K562 (cell line): ENCODE measurements around the gene LPAR6. TPM values are rescaled to one million over a fixed set of nuclear protein-coding genes. Genes with fewer than 3 reads are reported as not detected.

Experiments used
- ATAC-seq: fragments of 200-7000 bp; cut with Tn5 transposase; 3 replicates; pipeline ENCODE4 v1.9.1; 2020; ENCODE audit warnings: moderate library complexity
- BruUV-seq: library from RNA; stranded (reverse); fragments of 400-500 nt; replicated peaks from 2 replicates; lab custom pipeline; 2021; lab: Mats Ljungman, UMichigan
- CTCF ChIA-PET: fragments of 300-600 bp; formaldehyde crosslinking; extraction: SDS; loops from one replicate; lab custom pipeline; 2021; ENCODE audit warnings: low intra/inter-chr PET ratio; lab: Yijun Ruan, JAX
- POLR2A ChIA-PET: fragments of 300-600, 350-650 bp; sonication (Branson Sonifier 250); formaldehyde crosslinking; extraction: SDS; loops from one replicate; lab custom pipeline; 2021; ENCODE audit warnings: antibody characterized with exemption, inconsistent platforms; lab: Yijun Ruan, JAX
- DNase-seq, 4 experiments: peaks; one replicate each; pipeline versions ENCODE4 v3.0.0 to v3.0.0-alpha.2; 2011 to 2018; ENCODE audit warnings: low spot score in 3 of 4, mixed read lengths in 3 of 4; ENCODE audit errors: extremely low read depth in 1 of 4
- FAIRE-seq: peaks from 2 replicates; lab custom pipeline; 2011; peaks lifted over from hg19 to GRCh38; lab: Jason Lieb, UNC
- H2AFZ ChIP-seq: 2 replicates; pipeline ENCODE4 v1.6.0; 2011; ENCODE audit warnings: low read depth, low read length, control low read depth, inconsistent platforms
- H3K27ac ChIP-seq: fragments of 200-600 bp; 3 replicates; pipeline ENCODE4 v1.8.0; 2011; ENCODE audit warnings: low read depth, mild to moderate bottlenecking, control low read depth, inconsistent platforms, low read length, moderate library complexity, mixed read lengths; ENCODE audit errors: extremely low read depth
- H3K27me3 ChIP-seq, 2 experiments: fragments of 300-600 bp in 1 of 2; 2 replicates in 1 of 2; 3 replicates in 1 of 2; pipeline versions ENCODE4 v1.6.0 to v1.8.0; 2011; ENCODE audit warnings: inconsistent platforms in 2 of 2, low read length in 2 of 2, mild to moderate bottlenecking in 1 of 2, mixed read lengths in 1 of 2, moderate library complexity in 1 of 2; ENCODE audit not compliant: control insufficient read depth in 2 of 2, insufficient read depth in 2 of 2
- H3K36me3 ChIP-seq: fragments of 300-600 bp; 3 replicates; pipeline ENCODE4 v1.8.0; 2011; ENCODE audit warnings: mild to moderate bottlenecking, low read length, inconsistent platforms; ENCODE audit not compliant: control insufficient read depth, insufficient read depth
- H3K4me1 ChIP-seq, 2 experiments: fragments of 200-600 bp in 1 of 2; replicated peaks in 1 of 2; 2 replicates in 1 of 2; 3 replicates in 1 of 2; pipeline versions ENCODE4 v1.5.1 to v1.8.0; 2011; ENCODE audit warnings: inconsistent platforms in 2 of 2, low read length in 2 of 2, mild to moderate bottlenecking in 1 of 2, mixed read lengths in 1 of 2, moderate library complexity in 1 of 2; ENCODE audit not compliant: control insufficient read depth in 2 of 2, insufficient read depth in 2 of 2
- H3K4me2 ChIP-seq: 2 replicates; pipeline ENCODE4 v1.6.1; 2011; ENCODE audit warnings: low read length, control low read depth, inconsistent platforms, mixed read lengths; ENCODE audit not compliant: insufficient read depth
- H3K4me3 ChIP-seq: fragments of 200-600 bp; sonication (generic), shearing (Covaris generic); 2 replicates; pipeline ENCODE4 v1.5.1; 2016; ENCODE audit warnings: control low read depth, inconsistent platforms
- H3K79me2 ChIP-seq: fragments of 200-600 bp; 3 replicates; pipeline ENCODE4 v1.8.0; 2011; ENCODE audit warnings: low read length, inconsistent platforms; ENCODE audit not compliant: control insufficient read depth, insufficient read depth
- H3K9ac ChIP-seq, 2 experiments: 2 replicates each; pipeline versions ENCODE4 v1.6.0 to v1.6.1; 2011; ENCODE audit warnings: low read depth in 2 of 2, low read length in 2 of 2, control low read depth in 1 of 2, inconsistent platforms in 1 of 2, mild to moderate bottlenecking in 1 of 2, mixed read lengths in 1 of 2; ENCODE audit not compliant: insufficient read depth in 1 of 2
- H3K9me1 ChIP-seq: one replicate; pipeline ENCODE4 v1.6.0; 2011; ENCODE audit warnings: inconsistent platforms, mild to moderate bottlenecking, low read length, moderate library complexity; ENCODE audit not compliant: control insufficient read depth, insufficient read depth
- H3K9me3 ChIP-seq: replicated peaks from 2 replicates; pipeline ENCODE4 v1.5.1; 2011; ENCODE audit warnings: low read depth, low read length, inconsistent platforms; ENCODE audit not compliant: control insufficient read depth, insufficient read depth
- H4K20me1 ChIP-seq: replicated peaks from 2 replicates; pipeline ENCODE4 v1.6.1; 2011; ENCODE audit warnings: low read length, inconsistent platforms, mixed read lengths; ENCODE audit not compliant: control insufficient read depth, insufficient read depth
- DIDO1 ChIP-seq: fragments of 450-650 bp; IDR thresholded peaks from 2 replicates; pipeline ENCODE4 v1.6.1; 2016; ENCODE audit warnings: low read depth, missing biosample characterization, missing genetic modification characterization
- EWSR1 ChIP-seq: fragments of 450-650 bp; IDR thresholded peaks from 2 replicates; pipeline ENCODE4 v1.6.1; 2018; ENCODE audit warnings: borderline replicate concordance, mild to moderate bottlenecking, low read depth, moderate library complexity; ENCODE audit not compliant: partially characterized antibody
- FOS ChIP-seq: IDR thresholded peaks from 3 replicates; pipeline ENCODE4 v1.6.1; 2011; ENCODE audit not compliant: insufficient read length; ENCODE audit errors: extremely low read depth
- FOXK1 ChIP-seq: sonication (generic); formaldehyde crosslinking; IDR thresholded peaks from 2 replicates; pipeline ENCODE4 v1.8.0; 2022; ENCODE audit warnings: missing genetic modification reagents, mild to moderate bottlenecking, borderline replicate concordance
- HNRNPL ChIP-seq: fragments of 200-400 bp; formaldehyde crosslinking; IDR thresholded peaks from 2 replicates; pipeline ENCODE4 v1.6.1; 2017; ENCODE audit warnings: low read depth, mild to moderate bottlenecking, low read length
- MAZ ChIP-seq, 2 experiments: fragments of 450-650 bp in 1 of 2; sonication (generic) in 1 of 2; formaldehyde crosslinking; IDR thresholded peaks in 1 of 2; conservative IDR thresholded peaks in 1 of 2; 2 replicates each; pipeline versions ENCODE4 v1.4.0 to v1.5.0; 2020; ENCODE audit warnings: mild to moderate bottlenecking in 1 of 2, missing genetic modification reagents in 1 of 2
- MECOM ChIP-seq: fragments of 250-450 bp; sonication (Bioruptor Pico); IDR thresholded peaks from 2 replicates; pipeline ENCODE4 v1.8.0; 2022; ENCODE audit warnings: inconsistent platforms
- NRF1 ChIP-seq, 2 experiments: fragments of 450-650 bp; IDR thresholded peaks in 1 of 2; conservative IDR thresholded peaks in 1 of 2; 2 replicates each; pipeline ENCODE4 v1.6.1; 2014; ENCODE audit warnings: mild to moderate bottlenecking in 2 of 2
- POLR2G ChIP-seq: fragments of 200-400 bp; formaldehyde crosslinking; IDR thresholded peaks from 2 replicates; pipeline ENCODE4 v1.6.1; 2017; ENCODE audit warnings: low read depth, mild to moderate bottlenecking, antibody characterized with exemption, low read length, moderate library complexity
- RHOXF2B ChIP-seq: fragments of 250-450 bp; sonication (Bioruptor Pico); conservative IDR thresholded peaks from 2 replicates; pipeline ENCODE4 v1.5.1; 2021
- in situ Hi-C: fragments of 300-500 bp; cut with MboI; formaldehyde crosslinking; loops from 4 replicates; pipeline ENCODE4 v1.15.0; 2018; ENCODE audit warnings: inconsistent platforms, mixed read lengths
- intact Hi-C: fragments of 100-400 bp; cut with micrococcal nuclease; formaldehyde crosslinking; loops from 2 replicates; pipeline ENCODE4 v1.14.2; 2022
- polyA plus RNA-seq, 8 experiments: library from polyadenylated mRNA; depleted of rRNA in 4 of 8; stranded (reverse) in 5 of 8; unstranded in 3 of 8; fragments of >200 nt; fragmentation: Nextera tagmentation in 2 of 8; fragmentation: Illumina TruSeq in 1 of 8; extraction: Ambion mirVana in 2 of 8; extraction: Trizol in 1 of 8; gene quantifications; 2 replicates each; pipeline versions ENCODE4 v1.2.1 to v1.2.3, GENCODE V29; 2011 to 2014; ENCODE audit warnings: inconsistent platforms in 1 of 8, missing spikeins in 1 of 8
- total RNA-seq, 7 experiments: library from RNA; depleted of rRNA in 6 of 7; stranded (reverse); fragments of >200 nt in 6 of 7; fragmentation: Illumina TruSeq in 2 of 7; extraction: Trizol in 2 of 7; gene quantifications; 2 replicates each; pipeline versions ENCODE4 v1.2.1 to v1.2.3, GENCODE V29; 2011 to 2021; ENCODE audit warnings: low replicate concordance in 1 of 7
- TF ChIP-seq, protein P1 (sequence below): fragments of 200-800 bp; sonication (Bioruptor generic); IDR thresholded peaks from 2 replicates; pipeline ENCODE4 v1.6.1; 2017; ENCODE audit warnings: missing genetic modification characterization, missing compliant biosample characterization
- TF ChIP-seq, protein P2 (sequence below), 3 experiments: IDR thresholded peaks in 2 of 3; conservative IDR thresholded peaks in 1 of 3; 2 replicates each; pipeline ENCODE4 v1.5.1; 2011 to 2012; ENCODE audit warnings: low read length in 3 of 3, mild to moderate bottlenecking in 3 of 3, control low read depth in 2 of 3, improper control_type of control experiment in 1 of 3, inconsistent platforms in 1 of 3, low read depth in 1 of 3, mixed read lengths in 1 of 3, moderate library complexity in 1 of 3; ENCODE audit not compliant: insufficient read depth in 2 of 3

The LPAR6 gene
- total and polyA plus RNA-seq, 9 of the 15 experiments (the other 6 are each of a cell fraction or from before 2014, with no cell fraction given): 0.04 to 0.14 (median 0.10) TPM; not detected in 5

DNA sequence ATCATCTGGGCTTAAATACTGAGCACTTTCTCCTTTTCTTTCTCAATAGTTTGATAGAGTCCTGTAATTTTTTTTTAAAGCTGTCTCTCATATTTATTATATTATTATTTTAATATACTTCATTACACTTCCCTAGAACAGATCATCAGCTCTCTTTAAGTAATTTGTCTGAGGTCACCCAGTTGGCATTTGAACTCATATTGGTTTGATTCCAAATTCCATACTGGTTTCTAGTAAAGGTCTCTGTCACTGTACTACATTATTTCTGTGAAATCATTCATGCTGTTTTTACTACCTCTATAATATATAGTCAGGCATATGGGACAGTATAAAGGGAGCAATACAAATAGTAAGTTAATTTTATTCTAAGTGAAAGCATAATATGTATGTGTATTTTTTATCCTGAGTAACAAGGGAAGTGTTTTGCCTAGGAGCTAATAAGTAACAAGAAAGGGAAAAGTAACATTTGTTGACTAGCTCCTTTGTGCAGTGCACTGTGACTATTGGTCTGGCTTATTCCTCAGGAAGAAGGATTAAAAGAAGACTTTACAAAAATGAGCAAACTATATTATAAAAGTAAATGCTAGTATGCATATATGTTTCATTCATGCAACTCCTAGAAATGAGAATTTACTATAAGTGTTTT is 14.3 kb downstream of the LPAR6 start:
- no peaks in the 10 kb centered on the region for H3K9me1 ChIP-seq
- BruUV-seq: no TSS peak
- TF ChIP-seq EWSR1: no peak
- TF ChIP-seq, protein P1, sequence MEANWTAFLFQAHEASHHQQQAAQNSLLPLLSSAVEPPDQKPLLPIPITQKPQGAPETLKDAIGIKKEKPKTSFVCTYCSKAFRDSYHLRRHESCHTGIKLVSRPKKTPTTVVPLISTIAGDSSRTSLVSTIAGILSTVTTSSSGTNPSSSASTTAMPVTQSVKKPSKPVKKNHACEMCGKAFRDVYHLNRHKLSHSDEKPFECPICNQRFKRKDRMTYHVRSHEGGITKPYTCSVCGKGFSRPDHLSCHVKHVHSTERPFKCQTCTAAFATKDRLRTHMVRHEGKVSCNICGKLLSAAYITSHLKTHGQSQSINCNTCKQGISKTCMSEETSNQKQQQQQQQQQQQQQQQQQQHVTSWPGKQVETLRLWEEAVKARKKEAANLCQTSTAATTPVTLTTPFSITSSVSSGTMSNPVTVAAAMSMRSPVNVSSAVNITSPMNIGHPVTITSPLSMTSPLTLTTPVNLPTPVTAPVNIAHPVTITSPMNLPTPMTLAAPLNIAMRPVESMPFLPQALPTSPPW: no peak
- TF ChIP-seq MECOM (CRISPR knock-in tag): no peak
- TF ChIP-seq HNRNPL: no peak
- no peak for TF ChIP-seq DIDO1 (tag)
- TF ChIP-seq MAZ (CRISPR knock-in tag; conservative IDR thresholded peaks at IDR 0.05 in 1 of 2, IDR thresholded peaks at IDR 0.05 in 1 of 2): no peak
- no peak for TF ChIP-seq NRF1 (conservative IDR thresholded peaks at IDR 0.05 in 1 of 2, IDR thresholded peaks at IDR 0.05 in 1 of 2)
- no peak for TF ChIP-seq FOXK1
- TF ChIP-seq FOS: no peak
- TF ChIP-seq RHOXF2B: no peak
- TF ChIP-seq, protein P2, sequence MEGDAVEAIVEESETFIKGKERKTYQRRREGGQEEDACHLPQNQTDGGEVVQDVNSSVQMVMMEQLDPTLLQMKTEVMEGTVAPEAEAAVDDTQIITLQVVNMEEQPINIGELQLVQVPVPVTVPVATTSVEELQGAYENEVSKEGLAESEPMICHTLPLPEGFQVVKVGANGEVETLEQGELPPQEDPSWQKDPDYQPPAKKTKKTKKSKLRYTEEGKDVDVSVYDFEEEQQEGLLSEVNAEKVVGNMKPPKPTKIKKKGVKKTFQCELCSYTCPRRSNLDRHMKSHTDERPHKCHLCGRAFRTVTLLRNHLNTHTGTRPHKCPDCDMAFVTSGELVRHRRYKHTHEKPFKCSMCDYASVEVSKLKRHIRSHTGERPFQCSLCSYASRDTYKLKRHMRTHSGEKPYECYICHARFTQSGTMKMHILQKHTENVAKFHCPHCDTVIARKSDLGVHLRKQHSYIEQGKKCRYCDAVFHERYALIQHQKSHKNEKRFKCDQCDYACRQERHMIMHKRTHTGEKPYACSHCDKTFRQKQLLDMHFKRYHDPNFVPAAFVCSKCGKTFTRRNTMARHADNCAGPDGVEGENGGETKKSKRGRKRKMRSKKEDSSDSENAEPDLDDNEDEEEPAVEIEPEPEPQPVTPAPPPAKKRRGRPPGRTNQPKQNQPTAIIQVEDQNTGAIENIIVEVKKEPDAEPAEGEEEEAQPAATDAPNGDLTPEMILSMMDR (IDR thresholded peaks at IDR 0.05 in 2 of 3, conservative IDR thresholded peaks at IDR 0.05 in 1 of 3; ENCODE audit: insufficient read depth in 2 of 3, low read depth in 1 of 3, low read length in 3 of 3): no peak
- TF ChIP-seq POLR2G: no peak
- TF ChIP-seq, all 486 proteins: peak for 0
- Histone ChIP-seq H3K79me2 (no peaks in the 10 kb centered on the region), H3K36me3 (peaks cover 2% of the 10 kb centered on the region; the same call in 1 of the 3 replicates), H3K27ac (no peak overlapping the region), H3K4me2 (no peak overlapping the region), H3K4me1 (no peaks in the 10 kb centered on the region), H4K20me1 (no peaks in the 10 kb centered on the region), H3K9ac (no peak overlapping the region), H3K9me3 (no peaks in the 10 kb centered on the region), H2AFZ (no peak overlapping the region), H3K27me3 (no peaks in the 10 kb centered on the region), H3K4me3 (no peak overlapping the region)
- ATAC-seq (no peak), FAIRE-seq (no peak), DNase-seq (no peak)
- intact Hi-C loops (no loop called here), in situ Hi-C loops (no loop called here)
- POLR2A ChIA-PET: no interaction called here
- CTCF ChIA-PET: no interaction called here
